Endothelial cell of umbilical vein (primary cell): ENCODE measurements around the gene PTPRD. TPM values are rescaled to one million over a fixed set of nuclear protein-coding genes. Genes with fewer than 3 reads are reported as not detected.

Experiments
- BruUV-seq: library from RNA; stranded (reverse); fragments of 400-500 nt; replicated peaks from 2 replicates; lab custom pipeline; 2021; lab: Mats Ljungman, UMichigan
- CTCF ChIA-PET: fragments of 300-600, 350-600 bp; sonication (Branson Sonifier 250); formaldehyde crosslinking; loops from one replicate; lab custom pipeline; 2021; ENCODE audit warnings: antibody characterized with exemption, inconsistent platforms; lab: Charles Lee
- POLR2A ChIA-PET: fragments of 300-600, 350-600 bp; sonication (Branson Sonifier 250); formaldehyde crosslinking; loops from one replicate; lab custom pipeline; 2021; ENCODE audit warnings: antibody characterized with exemption, inconsistent platforms; lab: Charles Lee
- DNase-seq: peaks from one replicate; pipeline ENCODE4 v3.0.0-alpha.2; 2011; ENCODE audit warnings: low read depth, low spot score
- FAIRE-seq: peaks from 2 replicates; lab custom pipeline; 2011; peaks lifted over from hg19 to GRCh38; lab: Jason Lieb, UNC
- H2AFZ ChIP-seq: 2 replicates; pipeline ENCODE4 v1.6.0; 2012; ENCODE audit warnings: low read depth, low read length, control low read depth, inconsistent platforms
- H3K27ac ChIP-seq: 2 replicates; pipeline ENCODE4 v1.5.1; 2011; ENCODE audit warnings: low read depth, mild to moderate bottlenecking, control low read depth, low read length, moderate library complexity; ENCODE audit not compliant: insufficient read depth
- H3K27me3 ChIP-seq, 2 experiments: 2 replicates each; pipeline versions ENCODE4 v1.6.0 to v1.6.1; 2011; ENCODE audit warnings: low read length in 2 of 2, mixed read lengths in 1 of 2; ENCODE audit not compliant: control insufficient read depth in 2 of 2, insufficient read depth in 2 of 2
- H3K36me3 ChIP-seq, 2 experiments: 2 replicates in 1 of 2; 3 replicates in 1 of 2; pipeline ENCODE4 v1.5.1; 2011; ENCODE audit warnings: low read length in 2 of 2, mild to moderate bottlenecking in 1 of 2, moderate library complexity in 1 of 2; ENCODE audit not compliant: control insufficient read depth in 2 of 2, insufficient read depth in 2 of 2; ENCODE audit errors: extremely low read depth in 1 of 2
- H3K4me1 ChIP-seq: 3 replicates; pipeline ENCODE4 v1.5.1; 2011; ENCODE audit warnings: mild to moderate bottlenecking, low read length; ENCODE audit not compliant: control insufficient read depth, insufficient read depth; ENCODE audit errors: extremely low read depth
- H3K4me2 ChIP-seq: 2 replicates; pipeline ENCODE4 v1.6.1; 2011; ENCODE audit warnings: low read length, control low read depth, mixed read lengths; ENCODE audit not compliant: insufficient read depth
- H3K4me3 ChIP-seq, 3 experiments: fragments of 200-600 bp in 1 of 3; sonication (generic), shearing (Covaris generic) in 1 of 3; replicated peaks in 1 of 3; 2 replicates each; pipeline ENCODE4 v1.5.1; 2011 to 2016; ENCODE audit warnings: control low read depth in 3 of 3, low read length in 3 of 3, mild to moderate bottlenecking in 2 of 3, inconsistent platforms in 1 of 3, low read depth in 1 of 3, moderate library complexity in 1 of 3; ENCODE audit not compliant: insufficient read depth in 1 of 3
- H3K79me2 ChIP-seq: 2 replicates; pipeline ENCODE4 v1.6.0; 2012; ENCODE audit warnings: low read length, inconsistent platforms; ENCODE audit not compliant: control insufficient read depth, insufficient read depth
- H3K9ac ChIP-seq: replicated peaks from 2 replicates; pipeline ENCODE3; 2011; ENCODE audit warnings: low read length, control low read depth; ENCODE audit not compliant: insufficient read depth; ENCODE audit errors: extremely low read depth
- H3K9me1 ChIP-seq: replicated peaks from 3 replicates; pipeline ENCODE4 v1.6.0; 2011; ENCODE audit warnings: mild to moderate bottlenecking, low read length; ENCODE audit not compliant: control insufficient read depth, insufficient read depth; ENCODE audit errors: extremely low read depth
- H3K9me3 ChIP-seq: replicated peaks from 2 replicates; pipeline ENCODE4 v1.5.1; 2012; ENCODE audit warnings: low read length, inconsistent platforms; ENCODE audit not compliant: control insufficient read depth, insufficient read depth
- H4K20me1 ChIP-seq: replicated peaks from 2 replicates; pipeline ENCODE3; 2011; ENCODE audit warnings: mild to moderate bottlenecking, low read length; ENCODE audit not compliant: control insufficient read depth, insufficient read depth; ENCODE audit errors: extremely low read depth
- EZH2 ChIP-seq: IDR thresholded peaks from 2 replicates; pipeline ENCODE4 v1.6.1; 2012; ENCODE audit warnings: borderline replicate concordance, low read depth, mild to moderate bottlenecking, moderate library complexity, low read length, inconsistent platforms; ENCODE audit not compliant: severe bottlenecking
- FOS ChIP-seq: IDR thresholded peaks from 2 replicates; pipeline ENCODE4 v1.6.1; 2011; ENCODE audit warnings: mild to moderate bottlenecking, low read length, moderate library complexity, borderline replicate concordance; ENCODE audit not compliant: insufficient read depth
- GATA2 ChIP-seq: IDR thresholded peaks from 2 replicates; pipeline ENCODE4 v1.7.0; 2011; ENCODE audit warnings: low read depth, mild to moderate bottlenecking, moderate library complexity, mixed read lengths, low read length; ENCODE audit not compliant: insufficient read length, insufficient read depth
- JUN ChIP-seq: IDR thresholded peaks from 2 replicates; pipeline ENCODE4 v1.6.1; 2011; ENCODE audit warnings: borderline replicate concordance, low read depth; ENCODE audit not compliant: insufficient read length, insufficient read depth
- MYC ChIP-seq: IDR thresholded peaks from one replicate; pipeline ENCODE4 v1.6.1; 2011; ENCODE audit warnings: mild to moderate bottlenecking, low read depth, low read length
- POLR2A ChIP-seq: IDR thresholded peaks from 2 replicates; pipeline ENCODE4 v1.6.1; 2012; ENCODE audit warnings: low read depth, mild to moderate bottlenecking, control low read depth, low read length
- POLR2AphosphoS5 ChIP-seq: IDR thresholded peaks from 2 replicates; pipeline ENCODE4 v1.6.1; 2012; ENCODE audit warnings: low read depth, mild to moderate bottlenecking, control low read depth, low read length, moderate library complexity; ENCODE audit not compliant: insufficient read depth
- dilution Hi-C: fragments of 300-500 bp; cut with MboI; formaldehyde crosslinking; loops from one replicate; pipeline ENCODE4 v1.15.0; 2019; ENCODE audit warnings: low sequenced_read_pairs; ENCODE audit not compliant: extremely low pct_ligation_motif_present
- intact Hi-C: fragments of 100-400 bp; cut with micrococcal nuclease; formaldehyde crosslinking; loops from one replicate; pipeline ENCODE4 v1.10.0; 2022
- polyA plus RNA-seq, 4 experiments: library from polyadenylated mRNA; depleted of rRNA in 3 of 4; stranded (reverse) in 3 of 4; unstranded in 1 of 4; fragments of >200 nt; gene quantifications; 2 replicates each; pipeline versions ENCODE4 v1.2.1 to v1.2.3, GENCODE V29; 2011 to 2012; ENCODE audit warnings: missing spikeins in 1 of 4
- total RNA-seq: library from RNA; stranded (reverse); gene quantifications from 2 replicates; pipeline ENCODE4 v1.2.3, GENCODE V29; 2021
- TF ChIP-seq, protein P1 (sequence below), 2 donors: IDR thresholded peaks; 1 replicate in 1 of 2; 2 replicates in 1 of 2; pipeline ENCODE4 v1.5.1; 2011; ENCODE audit warnings: low read length in 2 of 2, mild to moderate bottlenecking in 2 of 2, moderate library complexity in 2 of 2, control low read depth in 1 of 2, inconsistent platforms in 1 of 2, low read depth in 1 of 2; ENCODE audit not compliant: insufficient read depth in 1 of 2; ENCODE audit errors: extremely low read depth in 1 of 2
- TF ChIP-seq, protein P2 (sequence below): IDR thresholded peaks from 2 replicates; pipeline ENCODE4 v1.6.1; 2011; ENCODE audit not compliant: insufficient read depth, insufficient read length

The PTPRD gene
- total and polyA plus RNA-seq, 2 donors (not counting 3 experiments of a cell fraction or from before 2014, with no cell fraction given), result 5.5 to 5.7 TPM

DNA sequence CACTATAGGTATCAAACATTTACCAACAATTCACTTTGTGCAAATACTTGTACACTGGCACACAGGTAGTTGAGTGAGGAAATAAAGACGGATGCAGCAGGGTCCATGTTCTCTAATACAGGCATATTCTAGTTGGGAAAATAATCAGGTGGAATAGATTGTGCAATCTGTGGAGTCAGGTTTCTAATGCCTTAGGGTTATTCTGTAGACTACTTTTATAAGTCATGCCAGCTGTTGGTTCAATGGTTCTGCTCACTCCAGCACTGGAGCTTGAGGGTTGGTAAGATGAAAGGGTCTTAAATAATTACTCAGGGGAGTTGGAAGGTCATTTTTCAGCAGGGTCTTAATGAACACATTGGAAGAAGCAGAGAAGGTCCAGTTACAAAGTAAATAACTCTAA lies 2123.0 kb downstream of the PTPRD start:
- H3K79me2 ChIP-seq, result no peaks in the 10 kb centered on the region
- no peaks in the 10 kb centered on the region for H4K20me1 ChIP-seq
- no peak overlapping the region for H3K9ac ChIP-seq
- CTCF ChIA-PET, result no interaction called here
- H3K27me3 ChIP-seq, result no peaks in the 10 kb centered on the region
- intact Hi-C loops, result loop anchor here (5.0 kb wide), 1 partner anchor 367 kb away; no protein-coding TSS in a partner anchor
- no peak overlapping the region for H3K4me3 ChIP-seq
- dilution Hi-C loops, result no loop called here
- TF ChIP-seq GATA2, result no peak
- no peak for TF ChIP-seq MYC
- TF ChIP-seq, protein P1, sequence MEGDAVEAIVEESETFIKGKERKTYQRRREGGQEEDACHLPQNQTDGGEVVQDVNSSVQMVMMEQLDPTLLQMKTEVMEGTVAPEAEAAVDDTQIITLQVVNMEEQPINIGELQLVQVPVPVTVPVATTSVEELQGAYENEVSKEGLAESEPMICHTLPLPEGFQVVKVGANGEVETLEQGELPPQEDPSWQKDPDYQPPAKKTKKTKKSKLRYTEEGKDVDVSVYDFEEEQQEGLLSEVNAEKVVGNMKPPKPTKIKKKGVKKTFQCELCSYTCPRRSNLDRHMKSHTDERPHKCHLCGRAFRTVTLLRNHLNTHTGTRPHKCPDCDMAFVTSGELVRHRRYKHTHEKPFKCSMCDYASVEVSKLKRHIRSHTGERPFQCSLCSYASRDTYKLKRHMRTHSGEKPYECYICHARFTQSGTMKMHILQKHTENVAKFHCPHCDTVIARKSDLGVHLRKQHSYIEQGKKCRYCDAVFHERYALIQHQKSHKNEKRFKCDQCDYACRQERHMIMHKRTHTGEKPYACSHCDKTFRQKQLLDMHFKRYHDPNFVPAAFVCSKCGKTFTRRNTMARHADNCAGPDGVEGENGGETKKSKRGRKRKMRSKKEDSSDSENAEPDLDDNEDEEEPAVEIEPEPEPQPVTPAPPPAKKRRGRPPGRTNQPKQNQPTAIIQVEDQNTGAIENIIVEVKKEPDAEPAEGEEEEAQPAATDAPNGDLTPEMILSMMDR (IDR thresholded peaks at IDR 0.05; ENCODE audit: extremely low read depth in 1 of 2, insufficient read depth in 1 of 2, low read depth in 1 of 2, low read length in 2 of 2), result no peak
- TF ChIP-seq, protein P2, sequence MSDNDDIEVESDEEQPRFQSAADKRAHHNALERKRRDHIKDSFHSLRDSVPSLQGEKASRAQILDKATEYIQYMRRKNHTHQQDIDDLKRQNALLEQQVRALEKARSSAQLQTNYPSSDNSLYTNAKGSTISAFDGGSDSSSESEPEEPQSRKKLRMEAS, result no peak
- TF ChIP-seq EZH2, result no peak
- TF ChIP-seq FOS, result no peak
- no peak for TF ChIP-seq JUN
- TF ChIP-seq POLR2A, result no peak
- no peak for TF ChIP-seq POLR2AphosphoS5
- no peaks in the 10 kb centered on the region for H3K9me1 ChIP-seq
- H3K9me3 ChIP-seq, result no peaks in the 10 kb centered on the region
- no TSS peak for BruUV-seq
- POLR2A ChIA-PET, result no interaction called here
- no peaks in the 10 kb centered on the region for H3K4me1 ChIP-seq
- FAIRE-seq (no peak), DNase-seq (no peak)
- no peak overlapping the region for H2AFZ ChIP-seq
- no peaks in the 10 kb centered on the region for H3K36me3 ChIP-seq
- H3K4me2 ChIP-seq, result no peak overlapping the region
- no peak overlapping the region for H3K27ac ChIP-seq
